Activated CD4-positive, alpha-beta T cell treated with anti-CD3 and anti-CD28 coated beads, Interleukin-2, amount 50 U/mL, for 4 hours (primary cell): ENCODE measurements around the gene OR10A5.
"Not testable (repeated sequence)": the region's sequence is repeated elsewhere in the genome, so short reads cannot be mapped to it uniquely, and the experiment has no call there.

Source experiments
- DNase-seq, 2 experiments: peaks; one replicate each; pipeline ENCODE4 v3.0.0-alpha.2; 2020

OR10A5 gene, protein sequence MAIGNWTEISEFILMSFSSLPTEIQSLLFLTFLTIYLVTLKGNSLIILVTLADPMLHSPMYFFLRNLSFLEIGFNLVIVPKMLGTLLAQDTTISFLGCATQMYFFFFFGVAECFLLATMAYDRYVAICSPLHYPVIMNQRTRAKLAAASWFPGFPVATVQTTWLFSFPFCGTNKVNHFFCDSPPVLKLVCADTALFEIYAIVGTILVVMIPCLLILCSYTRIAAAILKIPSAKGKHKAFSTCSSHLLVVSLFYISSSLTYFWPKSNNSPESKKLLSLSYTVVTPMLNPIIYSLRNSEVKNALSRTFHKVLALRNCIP

GRCh38 chr11:6845383-6845782 lies at the start of gene OR10A5:
Gene OR10A5, plus strand, starts transcription at chr11:6845683. Its CDS starts 0 bp downstream, at chr11:6845683.
- DNase-seq, result no peak

- no peak for DNase-seq
Observed at GRCh38 chr11:6799402-6799801, 46.1 kb upstream of the OR10A5 start, which contains the start of gene OR6A2. Gene OR6A2, minus strand, starts transcription at chr11:6799689. Its CDS starts 3,981 bp downstream, at chr11:6795708.

DNA sequence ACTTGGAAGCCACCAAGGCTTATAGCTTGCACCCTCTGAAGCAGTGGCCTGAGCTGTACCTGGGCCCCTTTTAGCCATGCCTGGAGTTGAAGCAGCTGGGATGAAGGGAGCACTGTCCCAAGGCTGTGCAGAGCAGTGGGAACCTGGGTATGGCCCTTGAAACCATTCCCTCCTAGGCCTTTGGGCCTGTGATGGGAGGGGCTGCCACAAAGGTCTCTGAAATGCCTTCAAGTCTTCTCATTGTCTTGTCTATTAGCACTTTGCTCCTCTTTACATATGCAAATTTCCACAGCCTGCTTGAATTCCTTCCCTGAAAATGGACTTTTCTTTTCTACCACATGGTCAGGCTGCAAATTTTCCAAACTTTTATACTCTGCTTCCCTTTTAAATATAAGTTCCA lies 44.4 kb upstream of the OR10A5 start:
- not testable (repeated sequence) for DNase-seq

GRCh38 chr11:6812390-6813005 lies 33.0 kb upstream of the OR10A5 start:
- peak; percentile 2 to 5 for DNase-seq

GRCh38 chr11:6813656-6814055 lies 31.8 kb upstream of the OR10A5 start:
- no peak for DNase-seq

- no peak for DNase-seq
Observed at GRCh38 chr11:6817694-6818093, 27.8 kb upstream of the OR10A5 start.

GRCh38 chr11:6818967-6819366 lies 26.5 kb upstream of the OR10A5 start:
- DNase-seq, result no peak

- DNase-seq, result no peak
Observed at GRCh38 chr11:6824136-6824823, 21.2 kb upstream of the OR10A5 start.

DNA sequence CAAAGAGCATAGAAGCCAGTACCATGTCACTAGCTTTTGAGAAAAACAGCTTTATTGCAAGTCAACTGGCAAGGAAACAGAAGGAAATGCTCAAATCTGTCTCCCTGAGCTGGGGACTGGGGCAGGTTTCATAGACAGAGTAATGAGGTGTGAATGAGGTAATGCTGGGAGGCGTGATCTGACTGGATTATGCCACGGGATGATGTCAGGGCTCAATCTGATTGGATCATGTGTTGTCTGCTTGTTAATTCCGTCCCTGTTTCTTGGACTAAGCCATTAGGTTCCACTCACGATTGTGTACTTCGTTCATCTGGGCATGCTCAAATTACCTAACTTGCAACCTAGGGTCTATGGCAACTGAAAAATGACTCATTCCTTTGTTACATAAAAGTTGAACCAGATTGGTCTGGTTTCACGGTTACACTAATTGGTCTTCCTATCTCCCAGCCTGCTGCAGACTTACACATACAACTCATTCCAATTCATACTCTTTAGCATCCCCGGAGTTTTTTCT lies 20.2 kb upstream of the OR10A5 start:
- no peak for DNase-seq

- no peak for DNase-seq
Observed at GRCh38 chr11:6828103-6828502, 17.4 kb upstream of the OR10A5 start.

- no peak for DNase-seq
Observed at GRCh38 chr11:6833356-6833755, 12.1 kb upstream of the OR10A5 start.

- DNase-seq, result no peak
Observed at GRCh38 chr11:6834021-6834420, 11.5 kb upstream of the OR10A5 start.

DNA sequence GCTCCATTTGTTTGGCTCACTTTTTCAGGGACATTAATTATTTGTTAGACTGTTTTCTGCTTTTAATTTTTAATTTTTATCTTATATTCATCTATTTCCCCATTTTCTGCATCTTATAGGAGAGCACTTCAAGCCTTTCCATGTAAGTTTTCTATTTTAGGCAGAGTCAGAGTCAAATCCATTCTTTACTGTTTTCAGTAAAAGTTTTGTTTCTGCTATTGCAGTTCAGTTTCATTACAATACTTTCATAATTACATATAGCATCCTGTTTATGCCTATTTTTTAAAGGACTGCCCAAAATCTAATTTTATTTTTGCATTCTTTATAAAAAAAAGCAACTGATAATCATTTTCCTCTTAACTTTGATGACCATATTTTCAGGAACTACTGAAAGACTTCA lies 3.8 kb upstream of the OR10A5 start:
- no peak for DNase-seq

DNA sequence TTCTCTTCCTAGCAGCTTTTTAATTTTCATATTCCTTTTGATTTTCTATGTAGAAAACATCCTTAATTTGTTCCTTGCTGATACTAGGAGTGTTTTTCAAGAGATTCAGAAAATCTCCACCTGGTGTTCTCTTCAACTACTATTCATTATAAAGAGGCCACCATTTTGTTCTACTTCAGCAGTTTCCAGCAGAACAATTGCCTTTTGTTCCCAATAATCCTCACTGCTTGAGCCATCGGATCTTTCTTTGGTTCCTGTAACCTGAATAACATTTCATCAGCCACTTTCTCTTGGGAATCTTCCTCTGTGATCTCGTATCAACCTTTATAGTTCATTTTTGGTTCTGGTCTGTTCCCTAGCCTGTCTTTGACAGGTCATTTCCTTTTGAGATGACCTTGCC lies 1.8 kb upstream of the OR10A5 start:
- no peak for DNase-seq

DNA sequence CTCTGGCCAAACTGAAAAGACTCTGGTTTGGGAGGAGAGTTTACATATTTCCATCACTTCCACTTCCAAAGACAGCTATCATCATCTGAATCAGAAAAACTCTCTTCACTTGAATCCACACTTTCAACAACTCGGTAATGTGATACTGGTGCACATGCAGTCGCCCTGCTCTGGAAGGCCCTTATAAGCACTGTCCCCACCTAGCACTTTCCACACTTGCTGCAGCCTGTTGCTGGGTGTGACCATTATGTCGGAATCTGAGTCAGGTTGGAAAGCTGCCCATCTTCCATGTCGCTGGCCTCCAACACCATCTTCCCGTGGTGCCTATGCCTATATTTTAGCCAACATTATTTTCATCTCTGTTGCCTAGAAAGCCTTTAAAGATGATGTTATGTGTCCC lies 1.1 kb upstream of the OR10A5 start:
- DNase-seq, result no peak

- no peak for DNase-seq
Observed at GRCh38 chr11:6850526-6850925, 5.0 kb downstream of the OR10A5 start.

- not testable (repeated sequence) for DNase-seq
Observed at GRCh38 chr11:6854801-6855200, 9.3 kb downstream of the OR10A5 start.

- no peak for DNase-seq
Observed at GRCh38 chr11:6855971-6856541, 10.6 kb downstream of the OR10A5 start.

- DNase-seq, result no peak
Observed at GRCh38 chr11:6856871-6857270, 11.4 kb downstream of the OR10A5 start.

DNA sequence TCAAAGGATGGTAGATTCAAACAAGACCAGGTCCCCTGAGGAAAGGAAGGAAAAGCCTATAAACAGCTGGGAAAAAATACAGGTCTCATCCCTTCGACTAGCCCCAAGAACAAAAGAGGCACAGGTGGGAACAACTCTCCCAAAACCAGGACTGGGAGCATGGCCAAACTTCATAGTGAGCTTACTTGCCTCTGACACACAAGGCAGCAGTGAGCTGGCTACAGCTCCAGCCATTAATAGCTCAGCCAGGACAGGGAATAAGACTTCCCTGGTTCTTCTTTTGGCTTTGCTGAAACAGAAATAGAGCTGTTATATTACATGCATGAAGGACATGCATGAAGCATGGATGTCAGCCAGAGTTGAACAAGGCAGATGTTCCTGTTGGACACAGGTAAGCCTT lies 17.5 kb downstream of the OR10A5 start, which contains the start of gene OR10A2:
TSS of gene OR10A2 (plus strand) at position 97 of the 400 bp plus-strand sequence. CDS start 6,698 bp downstream, outside the sequence.
- no peak for DNase-seq

DNA sequence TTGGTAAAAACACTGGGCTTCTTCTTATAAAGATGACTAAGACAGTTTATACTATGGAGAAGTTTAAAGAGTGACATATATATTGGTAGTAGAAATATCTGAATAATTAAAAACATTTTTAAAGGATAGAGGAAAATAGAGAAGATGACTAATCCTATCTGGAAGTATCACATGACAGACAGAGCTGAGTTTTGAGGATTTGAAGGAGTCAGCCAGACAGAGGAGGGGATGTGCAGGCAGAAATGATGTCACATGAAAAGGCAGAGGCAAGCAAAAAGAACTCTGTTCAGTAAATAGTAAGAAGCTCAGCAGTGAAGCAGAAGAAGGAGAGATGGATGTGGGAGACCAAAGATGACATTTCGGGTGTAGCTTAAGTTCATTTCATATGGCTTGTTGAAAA lies 19.0 kb downstream of the OR10A5 start:
- DNase-seq, result no peak

DNA sequence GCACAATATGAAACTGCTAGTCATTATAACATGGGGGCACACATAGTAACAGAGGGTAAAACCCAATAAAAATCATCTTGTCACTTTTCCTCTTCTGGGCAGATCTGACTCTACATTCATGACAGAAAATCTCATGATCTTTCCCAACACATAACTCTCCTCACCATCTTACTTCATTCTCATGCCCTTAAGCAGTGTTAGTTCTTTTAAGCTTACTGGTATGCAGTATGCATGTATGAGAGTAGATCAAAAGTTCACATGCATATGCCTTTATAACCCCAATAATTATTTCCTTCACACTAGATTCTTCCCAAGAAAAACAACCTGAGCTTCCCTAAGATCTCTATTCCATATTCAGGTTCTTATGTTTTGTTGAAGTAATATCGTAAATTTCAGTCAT lies 25.8 kb downstream of the OR10A5 start:
- no peak for DNase-seq

- DNase-seq, result no peak
Observed at GRCh38 chr11:6875761-6876160, 30.3 kb downstream of the OR10A5 start.
